Fibroblast of lung (primary cell): Measurements from ENCODE around the gene COL4A2.

ENCODE experiments used
- CTCF ChIP-seq, 2 donors: IDR thresholded peaks in 1 of 2; conservative IDR thresholded peaks in 1 of 2; 1 replicate in 1 of 2; 2 replicates in 1 of 2; pipeline ENCODE4 v1.5.1; 2011 to 2012; ENCODE audit warnings: low read length in 2 of 2, control low read depth in 1 of 2, inconsistent platforms in 1 of 2, low read depth in 1 of 2, mild to moderate bottlenecking in 1 of 2
- EZH2 ChIP-seq: IDR thresholded peaks from 2 replicates; pipeline ENCODE4 v1.5.1; 2012; ENCODE audit warnings: low read length, control low read depth, mild to moderate bottlenecking; ENCODE audit errors: missing control alignments

- no peak for TF ChIP-seq CTCF (conservative IDR thresholded peaks at IDR 0.05 in 1 of 2, IDR thresholded peaks at IDR 0.05 in 1 of 2; ENCODE audit: low read depth in 1 of 2, low read length in 2 of 2)
- TF ChIP-seq EZH2 = no peak
These were observed 52.8 kb downstream of the COL4A2 start for GRCh38 chr13:110359840-110360301.
